ENCODE results near the gene DROSHA.

Gene DROSHA

GRCh38 chr5:31442058-31442745, 89.7 kb downstream of the DROSHA start:
- Histone ChIP-seq H3K27me3 (ENCODE audit: low read depth) (no peaks in the 10 kb centered on the region), H3K4me3 (no peak overlapping the region), H3K4me1 (peaks cover 22% of the 10 kb centered on the region), H3K9me3 (no peaks in the 10 kb centered on the region), H3K36me3 (replicated peaks) (peaks cover 5% of the 10 kb centered on the region)
- DNase-seq (ENCODE audit: low spot score in 2 of 2), result peak; percentile 17 to 69
- in situ Hi-C loops (cut with MboI; ENCODE audit: low sequenced_read_pairs), result no loop called here

DNA sequence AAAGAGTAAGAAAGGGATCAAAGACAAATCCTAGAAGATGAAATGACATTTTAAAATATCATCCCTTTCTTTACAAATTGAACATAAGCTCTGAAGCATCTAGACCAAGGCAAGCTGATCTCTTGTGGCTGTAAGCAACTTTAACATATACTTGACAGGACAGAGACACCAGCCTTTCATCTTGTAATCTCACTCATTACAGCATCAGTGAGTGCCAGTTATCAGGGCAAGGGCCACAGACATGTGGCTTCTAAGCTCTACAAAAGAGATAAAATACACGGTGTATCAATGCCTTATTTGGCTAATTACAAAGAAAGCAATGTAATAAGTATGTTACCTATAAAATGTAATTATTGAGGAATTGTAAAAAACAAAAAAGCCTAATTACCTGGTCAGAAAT, 95.0 kb downstream of the DROSHA start:
- peaks cover 15% of the 10 kb centered on the region for H3K36me3 ChIP-seq (replicated peaks)
- peaks cover 3% of the 10 kb centered on the region for H3K4me1 ChIP-seq
- in situ Hi-C loops (cut with MboI; ENCODE audit: low sequenced_read_pairs), result no loop called here
- no peak overlapping the region for H3K4me3 ChIP-seq
- no peaks in the 10 kb centered on the region for H3K9me3 ChIP-seq
- DNase-seq (ENCODE audit: low spot score in 2 of 2), result no peak
- no peaks in the 10 kb centered on the region for H3K27me3 ChIP-seq (ENCODE audit: low read depth)

DNA sequence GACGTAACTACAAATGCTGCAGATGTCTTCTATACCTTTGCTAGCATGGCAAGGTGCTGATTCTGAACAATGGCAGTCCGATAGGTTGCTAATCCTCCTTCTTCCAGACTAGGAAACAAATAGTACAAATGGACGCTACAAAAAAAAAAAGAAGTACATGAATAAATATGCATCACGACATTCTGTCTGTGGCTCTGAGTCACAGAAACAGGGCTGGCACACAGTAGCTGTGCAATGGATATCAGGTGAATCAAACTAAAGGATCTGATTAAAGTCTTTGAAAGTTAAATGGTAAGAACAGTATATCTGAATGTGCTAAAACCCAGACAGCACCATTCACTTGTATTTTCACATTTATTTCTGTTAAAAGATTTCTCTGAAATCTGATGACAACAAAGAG, 96.2 kb downstream of the DROSHA start:
- in situ Hi-C loops (cut with MboI; ENCODE audit: low sequenced_read_pairs), result no loop called here
- Histone ChIP-seq H3K9me3 (no peaks in the 10 kb centered on the region), H3K4me3 (no peak overlapping the region), H3K27me3 (ENCODE audit: low read depth) (no peaks in the 10 kb centered on the region), H3K36me3 (replicated peaks) (peaks cover 18% of the 10 kb centered on the region), H3K4me1 (peaks cover 3% of the 10 kb centered on the region; the same call in 1 of the 2 replicates)
- DNase-seq (ENCODE audit: low spot score in 2 of 2), result no peak

GRCh38 chr5:31434898-31435297, 97.0 kb downstream of the DROSHA start:
- Histone ChIP-seq H3K27me3 (ENCODE audit: low read depth) (no peaks in the 10 kb centered on the region), H3K4me1 (peaks cover 3% of the 10 kb centered on the region; the same call in 1 of the 2 replicates), H3K9me3 (no peaks in the 10 kb centered on the region), H3K4me3 (no peak overlapping the region), H3K36me3 (replicated peaks) (peaks cover 24% of the 10 kb centered on the region)
- in situ Hi-C loops (cut with MboI; ENCODE audit: low sequenced_read_pairs), result no loop called here
- DNase-seq (ENCODE audit: low spot score in 2 of 2), result no peak

DNA sequence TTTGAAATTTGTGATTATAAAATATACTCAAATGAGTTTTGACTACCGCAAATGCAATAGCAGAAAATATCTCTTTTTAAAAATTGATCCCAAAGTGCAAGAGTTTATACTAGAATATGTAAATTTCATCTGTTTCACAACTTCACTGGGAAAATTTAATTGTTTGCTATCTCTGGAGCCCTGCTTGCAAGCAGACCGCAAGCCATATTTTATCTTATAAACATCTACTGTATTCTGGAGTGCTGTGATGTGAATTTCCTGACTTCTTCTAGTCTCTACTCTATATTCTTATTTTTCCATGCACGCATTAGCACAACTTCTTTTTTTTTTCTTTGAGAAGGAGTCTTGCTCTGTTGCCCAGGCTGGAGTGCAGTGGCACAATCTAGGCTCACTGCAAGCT, 98.7 kb downstream of the DROSHA start:
- peaks cover 31% of the 10 kb centered on the region for H3K36me3 ChIP-seq (replicated peaks)
- H3K4me1 ChIP-seq, result peaks cover 3% of the 10 kb centered on the region; the same call in 1 of the 2 replicates
- no peak for DNase-seq (ENCODE audit: low spot score in 2 of 2)
- H3K9me3 ChIP-seq, result no peaks in the 10 kb centered on the region
- in situ Hi-C loops (cut with MboI; ENCODE audit: low sequenced_read_pairs), result no loop called here
- no peak overlapping the region for H3K4me3 ChIP-seq
- no peaks in the 10 kb centered on the region for H3K27me3 ChIP-seq (ENCODE audit: low read depth)

GRCh38 chr5:31427724-31428309, 104.1 kb downstream of the DROSHA start:
- H3K36me3 ChIP-seq (replicated peaks), result peaks cover 40% of the 10 kb centered on the region
- DNase-seq (ENCODE audit: low spot score in 2 of 2), result no peak
- H3K4me1 ChIP-seq, result no peaks in the 10 kb centered on the region
- no peaks in the 10 kb centered on the region for H3K27me3 ChIP-seq (ENCODE audit: low read depth)
- H3K4me3 ChIP-seq, result no peak overlapping the region
- in situ Hi-C loops (cut with MboI; ENCODE audit: low sequenced_read_pairs), result no loop called here
- no peaks in the 10 kb centered on the region for H3K9me3 ChIP-seq

GRCh38 chr5:31427013-31427723, 104.7 kb downstream of the DROSHA start:
- Histone ChIP-seq H3K9me3 (no peaks in the 10 kb centered on the region), H3K27me3 (ENCODE audit: low read depth) (no peaks in the 10 kb centered on the region), H3K4me1 (no peaks in the 10 kb centered on the region), H3K4me3 (no peak overlapping the region), H3K36me3 (replicated peaks) (peaks cover 41% of the 10 kb centered on the region)
- in situ Hi-C loops (cut with MboI; ENCODE audit: low sequenced_read_pairs), result no loop called here
- no peak for DNase-seq (ENCODE audit: low spot score in 2 of 2)

- H3K4me3 ChIP-seq, result no peak overlapping the region
- in situ Hi-C loops (cut with MboI; ENCODE audit: low sequenced_read_pairs), result no loop called here
- no peak for DNase-seq (ENCODE audit: low spot score in 2 of 2)
- peaks cover 53% of the 10 kb centered on the region for H3K36me3 ChIP-seq (replicated peaks)
- no peaks in the 10 kb centered on the region for H3K9me3 ChIP-seq
- H3K27me3 ChIP-seq (ENCODE audit: low read depth), result no peaks in the 10 kb centered on the region
- no peaks in the 10 kb centered on the region for H3K4me1 ChIP-seq
Measured at GRCh38 chr5:31421806-31422586, 109.9 kb downstream of the DROSHA start.

- no peak for DNase-seq (ENCODE audit: low spot score in 2 of 2)
- Histone ChIP-seq H3K9me3 (no peaks in the 10 kb centered on the region), H3K4me1 (peaks cover 4% of the 10 kb centered on the region; the same call in 1 of the 2 replicates), H3K36me3 (replicated peaks) (peaks cover 38% of the 10 kb centered on the region), H3K27me3 (ENCODE audit: low read depth) (no peaks in the 10 kb centered on the region), H3K4me3 (no peak overlapping the region)
- in situ Hi-C loops (cut with MboI; ENCODE audit: low sequenced_read_pairs), result no loop called here
Measured at GRCh38 chr5:31417512-31417911, 114.4 kb downstream of the DROSHA start.

- peaks cover 34% of the 10 kb centered on the region for H3K36me3 ChIP-seq (replicated peaks)
- H3K9me3 ChIP-seq, result no peaks in the 10 kb centered on the region
- H3K4me3 ChIP-seq, result no peak overlapping the region
- in situ Hi-C loops (cut with MboI; ENCODE audit: low sequenced_read_pairs), result no loop called here
- no peak for DNase-seq (ENCODE audit: low spot score in 2 of 2)
- H3K27me3 ChIP-seq (ENCODE audit: low read depth), result no peaks in the 10 kb centered on the region
- H3K4me1 ChIP-seq, result peaks cover 4% of the 10 kb centered on the region; the same call in 1 of the 2 replicates
Measured at GRCh38 chr5:31416547-31416946, 115.3 kb downstream of the DROSHA start.

- in situ Hi-C loops (cut with MboI; ENCODE audit: low sequenced_read_pairs), result no loop called here
- peaks cover 29% of the 10 kb centered on the region for H3K36me3 ChIP-seq (replicated peaks)
- H3K9me3 ChIP-seq, result no peaks in the 10 kb centered on the region
- no peak overlapping the region for H3K4me3 ChIP-seq
- H3K4me1 ChIP-seq, result peaks cover 4% of the 10 kb centered on the region; the same call in 1 of the 2 replicates
- H3K27me3 ChIP-seq (ENCODE audit: low read depth), result no peaks in the 10 kb centered on the region
- no peak for DNase-seq (ENCODE audit: low spot score in 2 of 2)
Measured at GRCh38 chr5:31415960-31416359, 115.9 kb downstream of the DROSHA start.

DNA sequence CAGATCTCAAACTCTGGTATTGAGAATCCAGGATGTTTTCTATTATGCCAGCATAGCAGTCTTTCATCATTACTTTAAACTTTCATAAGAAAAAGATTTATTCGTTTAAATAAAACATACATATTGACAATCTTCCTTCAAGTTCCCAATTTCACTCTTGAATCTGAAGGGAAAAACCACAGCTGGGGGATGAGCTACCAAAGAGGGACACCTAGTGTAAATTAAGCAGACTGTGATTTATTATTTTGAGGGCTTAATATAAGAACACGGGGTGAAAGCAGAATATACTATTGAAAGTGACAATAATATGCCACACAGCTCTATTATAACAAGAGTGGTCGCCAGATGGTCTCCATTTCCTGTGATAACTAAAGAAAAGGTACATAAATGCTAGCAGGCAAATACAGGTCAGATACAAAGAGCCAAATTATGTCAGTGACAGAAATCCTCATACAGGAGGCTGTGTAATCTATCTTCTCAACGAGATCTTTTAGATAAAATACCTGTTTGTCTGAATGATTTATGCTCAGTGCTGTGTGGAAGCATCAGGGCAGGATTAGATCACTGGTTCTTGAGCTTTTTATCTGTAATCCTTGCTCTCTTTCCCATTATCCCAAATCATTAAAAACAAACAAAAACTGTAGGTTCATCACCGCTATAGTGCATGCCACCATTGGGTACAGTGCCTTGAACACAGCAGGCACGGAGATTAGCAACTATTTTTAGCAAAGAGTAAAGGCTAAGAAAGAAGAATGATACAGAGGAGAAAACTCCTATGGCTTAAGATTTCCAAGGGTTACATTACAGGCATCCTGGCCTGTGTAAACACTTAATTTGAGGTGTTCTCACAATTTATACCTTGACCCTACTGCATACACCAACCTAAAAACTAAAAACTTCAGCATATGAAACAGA, 116.6 kb downstream of the DROSHA start:
- peaks cover 10% of the 10 kb centered on the region for H3K4me1 ChIP-seq
- H3K27me3 ChIP-seq (ENCODE audit: low read depth), result no peaks in the 10 kb centered on the region
- peaks cover 22% of the 10 kb centered on the region for H3K36me3 ChIP-seq (replicated peaks)
- no peaks in the 10 kb centered on the region for H3K9me3 ChIP-seq
- no peak overlapping the region for H3K4me3 ChIP-seq
- in situ Hi-C loops (cut with MboI; ENCODE audit: low sequenced_read_pairs), result no loop called here
- no peak for DNase-seq (ENCODE audit: low spot score in 2 of 2)

Measured in HAP-1 (cell line).